Measurements from ENCODE around the gene ZBTB24. TPM values are rescaled to one million over a fixed set of nuclear protein-coding genes. Genes with fewer than 3 reads are reported as not detected.

Gene ZBTB24
- total and polyA plus RNA-seq, 4 donors, result 2.0 to 8.3 (median 5.0) TPM

DNA sequence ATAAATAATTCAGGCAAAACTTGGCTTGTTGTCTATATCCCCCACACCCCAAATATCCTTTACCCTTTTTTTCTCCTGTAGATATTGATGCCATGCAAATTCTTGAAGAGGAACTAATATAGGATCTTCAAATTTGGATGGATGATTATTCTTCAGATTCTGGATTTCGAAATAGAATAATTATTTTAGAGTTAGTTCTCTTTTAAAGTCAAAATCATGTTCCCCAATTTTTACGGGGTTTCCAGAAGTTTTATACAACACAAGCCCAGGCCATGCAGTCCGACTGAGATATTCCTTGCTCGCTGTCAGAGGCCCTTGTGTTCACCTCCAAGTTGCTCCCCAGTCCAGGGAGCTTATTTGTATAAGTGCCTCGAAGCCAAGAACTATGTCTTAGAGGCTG, 47.0 kb downstream of the ZBTB24 start:
- Histone ChIP-seq H3K36me3 (ENCODE audit: control insufficient read depth in 1 of 2, insufficient read depth in 2 of 2, low read length in 1 of 2) (no peaks in the 10 kb centered on the region), H3K4me3 (ENCODE audit: low read length in 2 of 2) (no peak overlapping the region), H3K9me3 (ENCODE audit: control insufficient read depth, low read length) (no peaks in the 10 kb centered on the region), H3K4me1 (ENCODE audit: control insufficient read depth in 1 of 2, insufficient read depth in 2 of 2, low read length in 2 of 2) (no peaks in the 10 kb centered on the region), H3K27ac (ENCODE audit: low read depth in 1 of 2, low read length in 2 of 2) (no peak overlapping the region), H3K27me3 (ENCODE audit: control insufficient read depth in 1 of 2, insufficient read depth in 2 of 2, low read length in 1 of 2) (no peaks in the 10 kb centered on the region)
- 93 to 95% methylated on average over 5 of the region's 5 CpGs for WGBS, 2 donors
- DNase-seq (no peak), ATAC-seq (ENCODE audit: low FRiP score) (no peak)
- intact Hi-C loops (cut with DNase I), result no loop called here

DNA sequence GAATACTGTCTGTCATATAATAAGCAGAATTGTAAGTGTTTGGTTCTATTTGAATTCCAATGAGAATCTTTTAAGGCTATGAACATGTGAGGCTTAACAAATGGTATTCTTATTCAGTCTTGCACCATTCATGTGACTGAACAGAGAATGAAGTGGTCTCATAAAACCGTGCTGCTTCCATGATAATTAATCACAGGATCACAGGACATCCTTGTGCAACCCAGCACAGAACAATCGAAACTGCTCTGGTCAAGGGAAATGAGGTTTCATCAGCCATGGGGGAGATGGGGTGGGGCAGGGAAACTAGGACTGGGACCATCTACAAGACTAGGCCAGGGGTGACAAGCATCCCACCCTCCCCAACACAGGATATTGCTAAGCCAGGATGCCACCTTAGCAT, 48.6 kb downstream of the ZBTB24 start:
- intact Hi-C loops (cut with DNase I), result no loop called here
- ATAC-seq (ENCODE audit: low FRiP score), result no peak
- Histone ChIP-seq H3K27ac (ENCODE audit: low read depth in 1 of 2, low read length in 2 of 2) (no peak overlapping the region), H3K9me3 (ENCODE audit: control insufficient read depth, low read length) (no peaks in the 10 kb centered on the region), H3K36me3 (ENCODE audit: control insufficient read depth in 1 of 2, insufficient read depth in 2 of 2, low read length in 1 of 2) (no peaks in the 10 kb centered on the region), H3K4me1 (ENCODE audit: control insufficient read depth in 1 of 2, insufficient read depth in 2 of 2, low read length in 2 of 2) (no peaks in the 10 kb centered on the region), H3K4me3 (ENCODE audit: low read length in 2 of 2) (no peak overlapping the region), H3K27me3 (ENCODE audit: control insufficient read depth in 1 of 2, insufficient read depth in 2 of 2, low read length in 1 of 2) (no peaks in the 10 kb centered on the region)
- DNase-seq, result no peak
- WGBS, 2 donors, result 80 to 81% methylated on average over 2 of the region's 2 CpGs

GRCh38 chr6:109429496-109429895, 53.5 kb downstream of the ZBTB24 start:
- H3K4me1 ChIP-seq (ENCODE audit: control insufficient read depth in 1 of 2, insufficient read depth in 2 of 2, low read length in 2 of 2), result no peaks in the 10 kb centered on the region
- ATAC-seq (ENCODE audit: low FRiP score), result no peak
- 96 to 97% methylated on average over 3 of the region's 3 CpGs for WGBS, 2 donors

DNA sequence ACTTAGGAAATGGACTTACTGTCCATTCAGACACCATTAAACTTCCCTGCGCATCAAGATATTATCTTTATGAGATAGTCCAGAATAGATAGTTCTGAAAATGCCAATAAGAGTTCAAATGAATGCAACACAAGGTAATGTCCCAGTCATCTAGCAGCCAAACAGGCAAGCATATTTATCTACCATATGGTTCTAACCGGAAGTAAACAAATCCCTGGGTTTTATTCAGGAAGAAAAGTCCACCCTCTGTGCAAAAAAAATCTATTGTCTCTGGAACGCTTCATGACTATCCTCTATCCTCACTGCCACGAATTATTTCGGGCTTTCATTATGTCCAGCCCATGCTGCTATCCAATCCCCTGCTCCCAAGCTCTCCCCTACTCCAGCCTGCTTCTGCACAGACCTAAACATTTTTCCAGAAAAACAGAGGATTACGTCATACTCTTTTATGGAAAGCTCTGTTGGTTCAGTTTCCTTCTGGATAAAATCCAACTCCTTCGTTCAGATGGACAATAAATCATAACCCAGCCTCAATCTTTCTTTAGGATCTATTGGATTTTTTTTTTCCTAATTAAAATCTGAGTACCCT, 54.0 kb downstream of the ZBTB24 start:
- Histone ChIP-seq H3K4me3 (ENCODE audit: low read length in 2 of 2) (no peak overlapping the region), H3K4me1 (ENCODE audit: control insufficient read depth in 1 of 2, insufficient read depth in 2 of 2, low read length in 2 of 2) (no peaks in the 10 kb centered on the region), H3K27me3 (ENCODE audit: control insufficient read depth in 1 of 2, insufficient read depth in 2 of 2, low read length in 1 of 2) (no peaks in the 10 kb centered on the region), H3K36me3 (ENCODE audit: control insufficient read depth in 1 of 2, insufficient read depth in 2 of 2, low read length in 1 of 2) (no peaks in the 10 kb centered on the region), H3K9me3 (ENCODE audit: control insufficient read depth, low read length) (no peaks in the 10 kb centered on the region), H3K27ac (ENCODE audit: low read depth in 1 of 2, low read length in 2 of 2) (no peak overlapping the region)
- ATAC-seq (ENCODE audit: low FRiP score) (no peak), DNase-seq (no peak)
- 18 to 20% methylated on average over 7 of the region's 7 CpGs for WGBS, 2 donors
- intact Hi-C loops (cut with DNase I), result no loop called here

More at GRCh38 chr6:109429496-109429895, 53.5 kb downstream of the ZBTB24 start:
- Histone ChIP-seq H3K27me3 (ENCODE audit: control insufficient read depth in 1 of 2, insufficient read depth in 2 of 2, low read length in 1 of 2) (no peaks in the 10 kb centered on the region), H3K36me3 (ENCODE audit: control insufficient read depth in 1 of 2, insufficient read depth in 2 of 2, low read length in 1 of 2) (no peaks in the 10 kb centered on the region), H3K4me3 (ENCODE audit: low read length in 2 of 2) (no peak overlapping the region), H3K9me3 (ENCODE audit: control insufficient read depth, low read length) (no peaks in the 10 kb centered on the region), H3K27ac (ENCODE audit: low read depth in 1 of 2, low read length in 2 of 2) (no peak overlapping the region)
- DNase-seq, result no peak
- intact Hi-C loops (cut with DNase I), result no loop called here

DNA sequence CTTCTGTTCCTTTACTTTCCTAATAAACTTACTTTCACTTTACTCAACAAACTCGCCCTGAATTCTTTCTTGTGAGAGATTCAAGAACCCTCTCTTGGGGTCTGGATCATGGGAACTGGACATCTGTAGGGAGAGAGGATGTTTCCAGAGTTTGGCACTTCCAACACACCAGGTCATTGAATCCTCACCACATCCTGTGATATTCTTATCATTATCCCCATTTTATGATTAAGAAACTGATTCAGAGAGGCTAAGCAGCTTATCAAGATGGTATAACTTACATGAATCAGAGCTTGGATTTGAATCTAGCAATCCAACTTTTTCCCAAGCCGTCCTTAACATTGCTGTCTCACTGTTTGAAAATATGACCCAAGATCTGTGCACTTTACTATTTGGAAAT, 58.1 kb downstream of the ZBTB24 start:
- no peaks in the 10 kb centered on the region for H3K9me3 ChIP-seq (ENCODE audit: control insufficient read depth, low read length)
- no peak for DNase-seq
- intact Hi-C loops (cut with DNase I), result no loop called here
- no peak for ATAC-seq (ENCODE audit: low FRiP score)
- H3K27ac ChIP-seq (ENCODE audit: low read depth in 1 of 2, low read length in 2 of 2), result no peak overlapping the region
- H3K36me3 ChIP-seq (ENCODE audit: control insufficient read depth in 1 of 2, insufficient read depth in 2 of 2, low read length in 1 of 2), result no peaks in the 10 kb centered on the region
- H3K27me3 ChIP-seq (ENCODE audit: control insufficient read depth in 1 of 2, insufficient read depth in 2 of 2, low read length in 1 of 2), result no peaks in the 10 kb centered on the region
- WGBS, 2 donors, result 88 to 90% methylated on average over 2 of the region's 2 CpGs
- H3K4me3 ChIP-seq (ENCODE audit: low read length in 2 of 2), result no peak overlapping the region
- H3K4me1 ChIP-seq (ENCODE audit: control insufficient read depth in 1 of 2, insufficient read depth in 2 of 2, low read length in 2 of 2), result no peaks in the 10 kb centered on the region

DNA sequence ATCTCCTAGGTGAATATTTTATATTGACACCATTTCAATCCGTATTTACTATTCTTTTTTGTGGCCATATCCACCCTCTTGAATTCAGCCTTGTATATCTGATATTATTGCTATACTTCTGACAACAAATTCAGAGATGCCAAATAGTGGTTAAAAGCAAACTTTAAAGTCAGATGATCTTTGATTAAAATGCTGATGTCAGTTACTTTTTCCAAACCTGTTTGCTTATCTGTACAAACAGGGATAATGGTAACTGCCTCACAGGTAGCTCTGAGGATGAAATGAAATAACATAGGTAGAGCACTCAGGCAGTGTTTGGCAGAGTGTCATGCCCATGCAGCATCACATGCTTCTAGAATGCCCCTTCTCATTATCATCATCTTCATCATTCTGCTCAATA, 61.8 kb downstream of the ZBTB24 start:
- Histone ChIP-seq H3K4me3 (ENCODE audit: low read length in 2 of 2) (no peak overlapping the region), H3K36me3 (ENCODE audit: control insufficient read depth in 1 of 2, insufficient read depth in 2 of 2, low read length in 1 of 2) (no peaks in the 10 kb centered on the region), H3K27ac (ENCODE audit: low read depth in 1 of 2, low read length in 2 of 2) (no peak overlapping the region), H3K9me3 (ENCODE audit: control insufficient read depth, low read length) (no peaks in the 10 kb centered on the region), H3K27me3 (ENCODE audit: control insufficient read depth in 1 of 2, insufficient read depth in 2 of 2, low read length in 1 of 2) (no peaks in the 10 kb centered on the region), H3K4me1 (ENCODE audit: control insufficient read depth in 1 of 2, insufficient read depth in 2 of 2, low read length in 2 of 2) (peaks cover 0 to 1% of the 10 kb centered on the region in 2 donors)
- DNase-seq, result no peak
- 82 to 83% methylated on average over 1 of the region's 1 CpG for WGBS, 2 donors
- intact Hi-C loops (cut with DNase I), result no loop called here
- no peak for ATAC-seq (ENCODE audit: low FRiP score)

DNA sequence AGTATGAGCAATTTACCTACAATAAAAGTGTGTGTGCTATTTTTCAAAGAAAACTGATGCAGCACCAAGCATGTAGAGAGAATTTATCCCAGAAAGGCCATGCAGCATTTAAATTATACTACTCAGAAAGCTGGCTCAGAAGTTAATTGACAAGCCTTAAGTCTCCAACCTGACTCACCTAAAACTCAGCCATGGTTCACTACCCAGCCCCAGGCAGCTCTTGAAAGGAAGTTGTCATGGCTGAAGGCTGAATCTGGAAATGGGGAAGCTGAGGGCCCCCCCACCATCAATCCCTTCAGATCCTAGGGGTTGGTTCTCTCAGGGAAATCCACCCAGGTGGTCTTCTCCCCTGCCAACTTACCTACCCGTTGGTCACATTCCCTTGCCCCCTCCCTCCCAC, 62.3 kb downstream of the ZBTB24 start:
- Histone ChIP-seq H3K36me3 (ENCODE audit: control insufficient read depth in 1 of 2, insufficient read depth in 2 of 2, low read length in 1 of 2) (no peaks in the 10 kb centered on the region), H3K27me3 (ENCODE audit: control insufficient read depth in 1 of 2, insufficient read depth in 2 of 2, low read length in 1 of 2) (no peaks in the 10 kb centered on the region), H3K9me3 (ENCODE audit: control insufficient read depth, low read length) (no peaks in the 10 kb centered on the region), H3K27ac (ENCODE audit: low read depth in 1 of 2, low read length in 2 of 2) (no peak overlapping the region), H3K4me1 (ENCODE audit: control insufficient read depth in 1 of 2, insufficient read depth in 2 of 2, low read length in 2 of 2) (peaks cover 0 to 1% of the 10 kb centered on the region in 2 donors), H3K4me3 (ENCODE audit: low read length in 2 of 2) (no peak overlapping the region)
- intact Hi-C loops (cut with DNase I), result no loop called here
- DNase-seq (no peak), ATAC-seq (ENCODE audit: low FRiP score) (no peak)
- WGBS, 2 donors, result 41 to 69% methylated on average over 1 of the region's 1 CpG

DNA sequence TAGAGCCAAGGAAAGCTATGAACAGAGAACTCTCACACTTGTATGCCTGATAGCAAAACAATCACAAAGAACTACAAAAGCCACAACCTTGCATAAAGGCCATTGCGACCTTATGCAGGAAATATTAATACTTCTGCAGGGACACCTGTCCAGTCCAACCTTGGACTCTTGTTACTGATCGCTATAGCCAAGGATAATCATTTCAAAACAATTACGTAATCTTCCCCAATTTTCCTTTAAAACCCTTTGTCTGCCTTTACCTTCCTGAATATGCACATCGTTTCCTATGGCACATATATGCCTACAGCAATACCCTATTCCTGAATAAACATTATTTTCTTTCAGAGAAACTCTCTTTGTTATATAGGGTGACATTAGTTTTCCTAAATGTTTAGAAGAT, 65.4 kb downstream of the ZBTB24 start:
- no peak overlapping the region for H3K27ac ChIP-seq (ENCODE audit: low read depth in 1 of 2, low read length in 2 of 2)
- peaks cover 0 to 1% of the 10 kb centered on the region in 2 donors for H3K4me1 ChIP-seq (ENCODE audit: control insufficient read depth in 1 of 2, insufficient read depth in 2 of 2, low read length in 2 of 2)
- H3K4me3 ChIP-seq (ENCODE audit: low read length in 2 of 2), result no peak overlapping the region
- DNase-seq (no peak), ATAC-seq (ENCODE audit: low FRiP score) (no peak)
- 66 to 73% methylated on average over 4 of the region's 4 CpGs for WGBS, 2 donors
- intact Hi-C loops (cut with DNase I), result no loop called here
- H3K9me3 ChIP-seq (ENCODE audit: control insufficient read depth, low read length), result no peaks in the 10 kb centered on the region
- no peaks in the 10 kb centered on the region for H3K27me3 ChIP-seq (ENCODE audit: control insufficient read depth in 1 of 2, insufficient read depth in 2 of 2, low read length in 1 of 2)
- no peaks in the 10 kb centered on the region for H3K36me3 ChIP-seq (ENCODE audit: control insufficient read depth in 1 of 2, insufficient read depth in 2 of 2, low read length in 1 of 2)
